HG02642 (cell line): Measurements from ENCODE around the gene FAM3A.
"Not testable (repeated sequence)": the region's sequence is repeated elsewhere in the genome, so short reads cannot be mapped to it uniquely, and the experiment has no call there.

ENCODE experiments used
- ATAC-seq: cut with Tn5 transposase; IDR thresholded peaks from one replicate; pipeline ENCODE4 v1.9.1; 2021; ENCODE audit warnings: mild to moderate bottlenecking; ENCODE audit not compliant: unreplicated experiment, poor library complexity

The FAM3A gene

GRCh38 chrX:154515966-154516655, at the start of gene FAM3A:
Gene FAM3A (minus strand): TSS chrX:154516232. CDS start chrX:154515772, 460 bp downstream.
- peak; percentile 96 for ATAC-seq

- not testable (repeated sequence) for ATAC-seq
Observed at GRCh38 chrX:154562295-154562694, 46.3 kb upstream of the FAM3A start.

GRCh38 chrX:154560326-154560725, 44.3 kb upstream of the FAM3A start:
- not testable (repeated sequence) for ATAC-seq

GRCh38 chrX:154558896-154559295, 42.9 kb upstream of the FAM3A start:
- ATAC-seq = not testable (repeated sequence)

DNA sequence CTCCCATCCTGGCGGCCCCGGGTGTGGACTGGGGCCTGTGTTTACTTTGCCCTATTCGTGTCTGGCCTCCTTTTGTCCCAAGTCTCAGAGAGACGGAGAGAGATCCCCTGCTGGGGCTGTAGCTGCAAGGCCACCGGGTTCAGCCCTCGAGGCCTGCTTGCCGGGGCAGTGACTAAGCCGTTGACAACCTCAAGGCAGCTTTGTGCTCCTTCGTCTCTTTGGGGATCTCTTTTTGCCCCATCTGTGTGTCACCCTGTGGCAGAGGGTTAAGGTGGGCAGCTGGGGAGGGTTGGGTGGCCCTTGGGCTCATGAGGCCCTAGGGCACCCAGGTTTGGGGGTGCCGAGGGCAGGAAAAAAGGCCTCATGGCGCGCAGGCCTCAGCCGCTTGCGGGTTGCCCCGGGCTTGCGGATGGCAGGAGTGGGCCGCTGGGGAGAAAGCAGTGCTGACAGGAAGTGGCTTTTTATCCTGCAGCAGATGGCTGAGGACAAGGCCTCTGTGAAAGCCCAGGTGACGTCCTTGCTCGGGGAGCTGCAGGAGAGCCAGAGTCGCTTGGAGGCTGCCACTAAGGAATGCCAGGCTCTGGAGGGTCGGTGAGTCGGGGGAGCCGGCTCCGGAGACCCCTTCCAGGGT, 42.1 kb upstream of the FAM3A start:
- ATAC-seq = not testable (repeated sequence)

GRCh38 chrX:154552112-154552806, 36.2 kb upstream of the FAM3A start:
- ATAC-seq = not testable (repeated sequence)

DNA sequence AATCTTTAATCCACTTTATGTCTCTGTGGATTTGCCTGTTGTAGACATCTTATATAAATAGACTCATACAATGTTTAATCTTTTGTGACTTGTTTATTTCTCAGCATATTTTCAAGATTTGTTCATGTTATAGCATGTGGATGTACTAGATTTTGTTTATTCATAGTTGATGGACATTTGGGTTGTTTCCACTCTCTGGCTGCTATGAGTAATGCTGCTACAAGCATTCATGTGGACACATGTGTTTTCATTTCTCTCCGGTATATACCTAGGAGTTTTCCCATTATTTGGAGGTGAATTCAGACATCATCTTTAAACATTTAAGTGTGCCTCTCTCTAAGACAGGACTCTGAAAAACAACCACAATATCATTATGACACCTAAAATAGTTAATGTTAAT, 33.7 kb upstream of the FAM3A start:
- no peak for ATAC-seq

GRCh38 chrX:154548028-154548316, 31.9 kb upstream of the FAM3A start:
- no peak for ATAC-seq

DNA sequence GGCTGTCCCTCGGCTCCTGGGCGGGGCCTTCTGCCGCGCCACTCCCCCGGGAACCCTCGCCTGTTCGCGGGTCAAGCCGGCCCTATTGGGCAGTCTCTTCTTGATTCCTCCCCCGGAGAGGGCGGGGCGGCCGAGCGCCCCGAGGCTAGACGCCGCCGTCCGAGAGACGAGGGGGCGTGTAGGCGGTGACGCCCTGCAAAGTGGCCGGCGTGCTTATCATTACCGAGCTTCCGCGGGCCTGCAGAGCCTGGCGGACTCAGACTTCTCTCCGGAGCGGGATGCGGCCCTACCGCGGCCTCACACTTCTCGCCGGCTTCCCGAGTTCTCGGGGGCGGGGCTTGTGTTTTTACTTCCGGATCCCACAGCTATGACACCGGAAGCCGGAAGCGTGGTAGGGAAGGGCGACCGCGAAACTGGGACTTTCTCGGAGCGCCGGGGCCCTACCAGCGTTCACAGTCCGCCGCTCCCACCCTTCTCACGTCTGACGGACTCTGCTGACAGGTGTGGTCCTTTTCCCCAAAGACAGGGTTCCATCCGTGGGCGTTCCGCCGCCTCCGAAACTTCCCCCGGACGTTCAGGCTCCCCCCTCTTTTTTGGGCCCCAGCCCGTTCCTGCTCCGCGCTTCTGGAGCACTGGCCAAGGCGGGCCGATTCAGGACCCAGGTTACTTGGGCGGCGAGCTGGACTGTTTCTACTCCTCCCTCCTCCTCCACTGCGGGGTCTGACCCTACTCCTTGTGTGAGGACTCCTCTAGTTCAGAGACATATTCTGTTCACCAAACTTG, 31.4 kb upstream of the FAM3A start, which contains the start of gene IKBKG:
Gene IKBKG, plus strand, starts transcription at position 376 of the 783 bp plus-strand sequence. CDS start 4,383 bp downstream, outside the sequence.
- peak; percentile 82 for ATAC-seq

DNA sequence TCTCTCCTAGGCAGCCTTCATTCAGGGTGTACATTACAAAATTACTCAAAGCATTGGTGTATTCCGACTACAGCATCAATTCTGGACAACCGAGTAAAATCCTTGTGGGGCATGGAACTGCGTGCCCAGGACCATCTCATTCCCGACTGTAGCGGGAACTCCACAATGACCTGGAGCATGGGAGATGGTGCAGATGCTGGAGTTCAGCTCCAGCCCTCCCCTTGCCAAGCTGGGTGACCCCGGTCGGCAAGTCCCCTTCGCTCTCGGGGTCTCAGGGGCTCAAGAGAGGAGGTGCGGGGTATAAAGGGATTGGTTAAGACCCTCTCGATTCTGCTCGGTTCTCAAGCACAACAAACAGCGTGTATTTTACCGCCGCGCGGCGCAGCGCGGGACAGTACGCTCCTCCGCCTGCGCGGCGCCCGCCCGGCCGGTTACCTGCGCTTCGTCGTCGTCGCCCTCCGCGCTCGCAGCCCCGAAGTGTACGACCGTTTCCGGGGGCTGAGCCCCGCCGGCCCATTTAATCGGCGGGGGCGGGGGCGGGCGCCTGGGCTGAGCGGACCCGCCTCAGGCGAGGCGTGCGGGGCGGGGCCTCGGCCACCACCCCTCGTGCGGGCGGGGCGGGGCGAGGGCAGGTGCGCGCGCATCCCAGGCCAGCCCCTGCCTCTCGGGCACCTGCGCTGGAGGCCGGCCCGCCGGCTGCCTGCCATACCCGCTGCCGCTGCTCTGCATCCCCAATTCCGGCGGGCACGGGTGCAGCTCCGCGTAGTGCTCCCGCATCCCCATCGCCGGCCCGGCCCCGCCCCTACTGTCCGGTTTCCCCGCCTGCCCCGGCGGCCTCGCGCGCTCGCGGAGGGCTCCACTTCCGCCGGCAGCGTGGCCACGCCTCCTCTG, 30.6 kb upstream of the FAM3A start, which contains the start of gene G6PD:
Gene G6PD, minus strand, starts transcription at position 493 of the 891 bp plus-strand sequence. CDS start 691 bp downstream, outside the sequence.
- ATAC-seq = peak; percentile 69

GRCh38 chrX:154545673-154546274, 29.7 kb upstream of the FAM3A start:
- no peak for ATAC-seq

- ATAC-seq = no peak
Observed at GRCh38 chrX:154542723-154543424, 26.8 kb upstream of the FAM3A start.

- ATAC-seq = no peak
Observed at GRCh38 chrX:154541896-154542722, 26.1 kb upstream of the FAM3A start.

DNA sequence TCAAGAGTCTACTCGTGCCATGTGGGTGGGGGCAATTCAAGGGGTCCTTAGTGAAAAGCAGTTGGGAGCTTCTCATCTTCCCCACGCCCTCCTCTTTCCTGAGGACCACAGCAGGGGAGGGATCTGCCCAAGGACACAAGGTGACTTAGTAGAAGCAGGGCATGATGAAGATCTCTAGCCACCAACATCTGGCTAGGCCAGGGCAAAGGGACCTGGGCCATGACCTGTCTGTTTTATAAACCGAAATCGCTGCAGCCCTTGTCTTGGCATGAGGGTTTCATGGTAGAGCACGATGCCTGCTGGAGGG, 25.5 kb upstream of the FAM3A start:
- ATAC-seq = no peak

GRCh38 chrX:154540897-154541535, 25.0 kb upstream of the FAM3A start:
- ATAC-seq = no peak

- ATAC-seq = not testable (repeated sequence)
Observed at GRCh38 chrX:154540365-154540764, 24.3 kb upstream of the FAM3A start.

DNA sequence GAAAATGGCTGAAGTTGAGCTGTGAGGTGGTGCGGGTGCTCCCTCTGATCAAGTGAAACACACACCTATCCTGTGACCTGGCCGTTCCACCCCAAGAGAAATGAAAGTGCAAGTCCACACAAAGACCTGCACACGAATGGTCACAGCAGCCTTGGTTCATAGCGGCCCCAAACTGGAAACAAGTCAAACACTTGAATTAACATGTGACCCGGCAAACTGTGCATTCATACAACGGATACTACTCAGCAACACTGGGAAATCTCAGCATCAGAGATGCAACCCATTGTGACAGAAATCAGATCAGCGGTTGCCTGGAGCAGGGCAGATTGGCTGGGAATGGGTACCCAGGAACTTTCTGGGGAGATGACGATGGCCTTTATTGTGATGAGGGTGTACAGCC, 23.0 kb upstream of the FAM3A start:
- ATAC-seq = no peak
